HG03196 (cell line): ENCODE measurements around the gene PHF2.

Experiments used
- ATAC-seq: cut with Tn5 transposase; IDR thresholded peaks from one replicate; pipeline ENCODE4 v1.9.1; 2021; ENCODE audit not compliant: unreplicated experiment

The PHF2 gene

DNA sequence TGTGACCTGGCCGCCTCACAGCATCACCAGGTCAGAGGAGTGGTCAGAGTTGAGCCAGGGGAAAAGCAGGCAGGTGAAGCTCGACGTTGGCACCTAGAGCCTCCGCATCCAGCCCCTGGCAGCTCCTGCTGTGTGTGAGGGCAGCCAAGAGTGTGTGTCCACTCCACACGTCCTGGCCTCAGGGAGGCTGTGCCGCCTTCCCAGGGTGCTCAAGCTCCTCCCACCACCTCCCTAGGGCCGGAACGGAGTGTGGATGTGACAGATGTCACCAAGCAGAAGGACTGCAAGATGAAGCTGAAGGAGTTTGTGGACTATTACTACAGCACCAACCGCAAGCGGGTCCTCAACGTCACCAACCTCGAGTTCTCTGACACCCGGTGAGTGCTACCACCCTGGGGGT, 72.5 kb downstream of the PHF2 start:
- no peak for ATAC-seq

DNA sequence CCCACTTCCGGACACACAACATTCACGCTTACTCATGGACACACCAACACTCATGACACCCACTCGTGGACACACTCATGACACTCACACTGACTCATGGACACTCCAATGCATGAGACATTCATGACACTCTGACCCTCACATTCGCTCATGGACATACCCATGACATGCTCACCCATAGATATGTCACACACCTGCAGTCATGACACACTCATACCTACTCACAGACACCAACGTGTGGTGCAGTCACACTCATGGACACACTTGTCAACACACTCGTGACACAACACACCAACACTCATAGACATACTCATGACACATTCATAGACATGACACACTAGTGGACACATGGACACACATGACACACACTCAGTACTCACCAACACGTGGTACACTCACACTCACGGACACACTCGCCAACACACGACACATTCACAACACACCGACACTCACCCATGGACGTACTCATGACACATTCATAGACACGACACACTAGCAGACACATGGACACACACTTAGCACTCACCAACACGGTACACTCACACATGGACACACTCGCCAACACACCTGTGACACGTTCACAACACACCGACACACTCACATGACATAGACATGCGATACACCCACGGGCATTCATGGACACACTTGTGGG, 73.4 kb downstream of the PHF2 start:
- no peak for ATAC-seq

DNA sequence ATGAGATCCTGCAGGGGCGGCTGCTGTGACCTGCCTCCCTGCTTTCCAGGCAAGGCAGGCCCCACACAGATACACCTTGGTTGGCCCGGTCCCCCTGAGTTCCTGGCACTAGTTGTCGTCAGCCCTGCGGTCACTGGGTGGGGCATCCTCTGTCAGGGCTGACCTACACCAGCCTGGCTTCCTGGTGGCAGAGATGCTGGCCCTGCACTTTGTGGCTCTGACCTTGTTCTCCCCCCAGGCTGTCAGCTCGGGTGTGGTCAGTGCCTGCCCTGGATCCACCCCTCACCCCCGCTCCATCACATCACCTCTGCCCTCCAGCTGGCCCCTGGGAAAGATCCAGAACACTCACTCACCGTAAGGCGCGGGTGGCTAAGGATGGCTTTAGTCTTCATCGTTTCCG, 74.1 kb downstream of the PHF2 start:
- no peak for ATAC-seq

DNA sequence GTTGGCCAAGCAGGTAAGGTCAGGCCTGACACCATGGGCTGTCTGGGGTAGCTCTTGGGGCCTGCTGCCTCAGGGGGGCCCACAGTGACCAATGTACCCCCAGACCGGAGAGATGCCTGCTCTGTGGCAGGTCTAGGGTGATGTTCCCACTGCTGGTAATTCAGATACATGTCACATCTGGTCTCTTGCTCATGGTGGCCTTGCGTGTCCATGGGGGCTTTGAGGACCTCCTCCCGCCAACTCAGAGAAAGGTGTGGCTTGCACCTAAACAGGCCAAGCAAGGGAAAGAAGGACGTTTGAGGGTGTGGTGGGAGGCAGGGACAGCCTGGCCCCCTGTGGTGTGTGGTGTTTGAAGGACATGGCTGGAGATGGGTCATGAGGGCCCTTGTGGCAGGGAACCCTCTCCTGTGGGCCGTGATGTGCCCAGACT, 75.2 kb downstream of the PHF2 start:
- ATAC-seq: no peak

DNA sequence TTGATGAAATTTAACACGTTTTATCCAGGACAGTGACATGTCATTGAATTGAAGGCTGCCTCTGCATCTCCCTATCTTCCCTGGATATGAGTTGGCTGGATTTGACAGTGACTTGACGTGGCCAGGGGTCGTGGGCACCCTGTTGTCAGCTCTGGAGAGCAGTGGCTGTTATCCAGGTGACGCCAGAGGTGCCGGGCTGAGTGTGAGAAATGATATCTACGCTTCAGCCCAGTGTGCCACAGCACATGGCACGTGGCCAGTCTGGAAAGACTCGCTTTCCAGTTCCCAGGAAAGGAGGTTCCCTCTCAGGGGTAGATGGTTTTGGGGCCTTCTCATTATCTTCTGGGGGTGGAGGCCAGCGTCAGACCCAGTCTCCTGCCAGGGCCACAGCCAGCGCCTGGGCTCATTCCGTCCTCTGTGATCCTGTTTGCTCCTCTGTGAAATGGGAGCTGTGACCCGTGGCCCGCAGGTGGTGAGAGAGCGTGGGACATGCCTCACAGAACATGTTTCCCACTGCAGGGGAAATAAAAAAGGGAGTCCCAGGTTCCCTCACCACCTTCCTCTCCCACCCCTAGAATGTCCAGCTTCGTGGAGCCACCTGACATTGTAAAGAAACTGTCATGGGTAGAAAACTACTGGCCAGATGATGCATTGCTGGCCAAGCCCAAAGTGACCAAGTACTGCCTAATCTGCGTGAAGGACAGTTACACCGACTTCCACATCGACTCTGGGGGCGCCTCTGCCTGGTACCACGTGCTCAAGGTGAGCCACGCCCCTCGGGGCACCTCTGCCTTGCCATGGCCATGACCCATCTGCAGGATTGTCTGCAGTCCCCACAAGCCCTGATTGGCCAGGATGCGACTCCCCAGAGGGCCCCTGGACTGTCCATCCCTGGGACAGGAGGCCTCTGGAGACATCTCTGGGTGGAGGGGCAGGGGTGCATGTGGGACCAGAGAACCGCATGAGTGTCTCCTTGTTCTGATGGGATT, 76.5 kb downstream of the PHF2 start:
- ATAC-seq: no peak

DNA sequence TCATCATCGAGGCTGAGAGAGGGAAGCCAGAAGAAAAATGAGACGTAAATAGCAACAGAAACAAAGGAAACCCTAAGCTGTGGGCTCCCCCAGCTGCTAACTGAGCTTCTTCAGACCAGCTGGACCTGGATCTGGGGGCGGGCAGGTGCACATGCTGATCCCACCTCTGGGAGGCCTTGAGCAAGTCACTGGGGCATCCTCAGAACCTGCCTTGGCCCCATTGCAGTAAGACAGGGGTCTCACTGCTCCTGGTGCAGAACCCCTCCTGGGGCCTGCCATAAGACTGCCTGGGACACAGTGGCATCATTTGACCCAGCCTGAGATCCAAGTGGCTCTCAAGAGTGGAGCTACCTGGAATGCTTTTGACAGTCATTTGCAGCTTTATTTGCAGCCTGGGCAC, 77.4 kb downstream of the PHF2 start:
- no peak for ATAC-seq

DNA sequence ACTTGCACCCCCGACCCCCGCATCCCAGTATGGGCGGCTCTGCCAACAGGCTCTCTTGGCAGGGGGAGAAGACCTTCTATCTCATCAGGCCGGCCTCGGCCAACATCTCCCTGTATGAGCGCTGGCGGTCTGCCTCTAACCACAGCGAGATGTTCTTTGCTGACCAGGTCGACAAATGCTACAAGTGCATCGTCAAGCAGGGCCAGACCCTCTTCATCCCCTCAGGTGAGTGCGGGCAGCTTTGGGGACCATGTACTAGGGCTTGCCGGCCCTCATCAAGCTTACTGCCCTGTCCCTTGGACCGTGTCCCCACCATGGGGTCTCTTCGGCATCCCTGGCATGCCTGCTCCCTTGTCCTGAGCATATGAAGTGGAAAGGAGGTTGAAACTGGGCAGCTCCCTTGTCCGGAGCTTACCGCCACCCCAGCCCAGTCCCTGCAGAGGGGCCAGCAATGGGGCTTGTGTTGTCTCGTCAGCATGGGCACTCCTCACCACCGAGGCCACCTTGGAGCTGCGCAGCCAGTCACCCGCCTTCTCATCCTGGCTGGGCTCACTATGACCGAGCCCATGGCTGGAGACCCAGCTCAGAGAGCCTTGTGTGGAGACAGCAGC, 78.1 kb downstream of the PHF2 start:
- no peak for ATAC-seq

DNA sequence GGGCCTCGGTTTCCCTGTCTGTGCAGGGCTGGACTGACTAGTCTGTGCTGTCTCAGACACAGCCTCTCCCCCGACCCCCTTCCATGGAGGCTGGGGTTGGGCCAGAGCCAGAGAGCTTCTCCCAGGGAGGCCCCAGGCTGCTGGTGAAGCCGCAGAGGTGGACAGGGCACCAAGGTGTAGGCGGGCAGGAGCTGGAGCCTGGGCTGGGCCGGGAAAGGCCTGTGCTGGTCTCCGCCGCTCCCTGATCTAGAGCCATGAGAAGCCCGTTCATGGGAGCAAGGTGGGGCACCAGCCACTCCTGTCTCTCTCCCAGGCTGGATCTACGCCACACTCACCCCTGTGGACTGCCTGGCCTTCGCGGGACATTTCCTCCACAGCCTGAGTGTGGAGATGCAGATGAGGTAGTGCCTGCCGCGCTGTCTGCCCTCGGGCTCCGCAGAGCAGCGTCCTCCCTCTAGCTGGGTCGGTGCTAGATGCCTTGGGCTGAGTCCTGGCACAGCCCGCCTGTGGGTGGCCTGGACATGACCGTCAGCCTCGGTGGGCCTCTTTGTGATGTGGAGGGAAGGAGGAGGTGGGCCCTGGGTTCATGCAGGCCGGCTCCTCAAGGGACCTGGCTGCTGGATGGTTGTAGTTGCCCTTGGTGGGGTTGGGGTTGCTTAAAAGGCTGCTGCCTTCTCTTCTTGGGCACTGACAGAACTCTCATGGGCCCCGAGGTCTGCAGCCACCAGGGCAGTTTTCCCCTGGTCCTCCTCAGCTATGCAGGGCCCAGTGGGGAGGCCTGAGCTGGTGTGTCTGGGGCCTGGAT, 79.4 kb downstream of the PHF2 start:
- no peak for ATAC-seq

DNA sequence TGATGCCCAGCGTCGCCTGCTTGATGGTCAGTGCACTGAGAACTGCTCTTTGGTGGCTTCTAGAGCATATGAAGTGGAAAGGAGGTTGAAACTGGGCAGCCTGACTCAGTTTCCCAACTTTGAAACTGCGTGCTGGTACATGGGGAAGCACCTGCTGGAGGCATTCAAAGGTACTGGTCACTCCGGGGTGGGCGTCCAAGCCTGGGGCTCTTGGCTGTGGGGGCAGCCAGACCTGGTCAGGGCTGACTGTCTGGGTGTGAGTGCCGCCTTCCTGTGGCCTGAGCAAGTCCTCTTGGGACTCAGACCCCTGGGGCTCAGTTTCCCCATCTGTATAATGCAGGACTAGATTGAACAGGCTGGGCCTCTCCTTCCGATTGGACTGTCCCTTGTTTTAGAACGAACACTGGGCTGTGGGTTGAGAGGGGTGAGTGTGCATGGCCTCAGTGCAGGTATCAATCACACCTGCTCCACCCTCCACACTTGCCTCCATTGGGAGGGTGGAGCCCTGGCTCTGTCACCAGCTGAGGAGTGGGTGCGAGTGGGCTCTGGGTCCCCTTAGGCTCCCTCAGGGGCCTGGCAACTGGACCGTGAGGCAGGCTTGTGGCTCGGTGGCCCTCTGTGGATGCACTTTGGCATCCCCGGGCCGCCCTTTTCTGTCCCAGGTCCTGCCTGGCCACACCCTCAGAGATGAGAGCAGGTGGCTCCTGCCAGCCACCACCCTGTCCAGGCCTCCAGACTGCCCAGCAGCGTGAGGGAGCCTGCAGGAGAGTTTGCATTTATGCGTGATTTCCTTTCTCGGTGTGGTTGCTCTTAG, 80.2 kb downstream of the PHF2 start:
- ATAC-seq: no peak

DNA sequence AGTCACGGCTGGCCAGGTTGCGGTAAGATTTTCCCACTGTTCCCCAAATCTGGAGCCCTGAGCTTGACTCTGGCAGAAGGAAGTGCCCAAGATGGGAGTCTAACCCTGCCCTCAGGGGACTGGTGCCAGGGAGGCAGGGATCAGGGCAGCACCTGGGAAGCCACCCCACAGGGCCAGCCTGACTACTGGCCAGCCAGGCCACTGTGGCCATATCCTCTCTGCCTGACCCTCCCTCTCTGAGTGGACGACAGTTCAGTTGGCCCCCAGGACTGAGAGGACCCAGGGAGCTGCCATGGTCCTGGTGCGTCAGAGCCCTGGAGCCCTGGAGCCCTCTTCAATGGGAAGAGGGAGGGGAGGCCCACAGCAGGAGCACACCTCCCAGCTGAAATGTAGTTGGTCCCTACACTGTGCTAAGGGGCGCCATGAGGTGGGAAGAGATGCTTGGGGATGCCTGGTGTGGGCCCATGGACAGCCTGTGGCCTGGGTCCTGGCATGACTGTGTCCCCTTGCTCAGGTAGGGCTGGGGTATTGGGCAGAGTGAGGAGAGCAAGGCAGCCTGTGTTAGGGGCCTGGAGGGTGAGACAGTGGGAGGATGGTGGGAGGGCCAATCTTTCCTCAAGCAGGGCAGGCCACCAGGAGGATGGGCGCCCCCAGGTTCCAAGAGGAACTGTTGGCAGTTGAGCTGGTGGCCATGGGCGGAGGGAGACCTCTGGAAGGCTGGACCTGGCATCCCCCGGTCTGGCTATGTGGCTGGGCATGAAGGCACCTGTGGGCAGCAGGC, 81.1 kb downstream of the PHF2 start:
- no peak for ATAC-seq

DNA sequence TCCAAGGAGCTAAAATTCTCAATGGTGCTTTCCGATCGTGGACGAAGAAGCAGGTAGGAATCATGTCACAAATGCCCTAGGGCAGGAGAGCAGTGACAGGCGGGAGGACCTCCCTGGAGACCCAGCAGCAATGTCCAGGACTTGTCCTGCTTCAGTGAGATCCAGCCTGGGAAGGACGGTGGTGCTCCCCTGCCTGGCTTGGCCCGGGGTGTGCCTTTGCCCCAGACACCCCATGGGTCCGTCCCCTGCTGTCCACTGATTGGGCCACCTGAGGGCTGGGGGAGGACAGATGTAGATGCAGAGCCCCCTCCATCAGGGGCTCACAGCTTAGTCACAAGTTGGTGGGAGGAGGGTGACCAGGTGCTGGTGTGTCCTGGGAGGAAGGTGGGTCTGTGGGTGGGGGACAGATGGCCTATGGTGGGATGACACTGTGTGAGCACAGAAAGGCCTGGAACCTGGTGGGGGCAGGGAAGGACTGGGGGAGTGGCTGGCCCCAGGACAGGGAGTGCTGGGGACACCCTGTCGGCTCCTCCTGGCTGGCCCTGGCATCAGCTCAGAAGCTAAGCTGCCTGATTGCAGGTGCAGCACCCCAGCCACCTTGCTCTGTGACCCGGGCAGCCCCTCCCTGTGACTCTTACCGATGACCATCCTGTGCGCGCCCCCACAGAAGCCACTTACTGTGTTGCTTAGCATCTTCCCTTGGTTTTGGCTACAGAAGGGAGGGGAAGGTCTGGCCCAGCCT, 82.0 kb downstream of the PHF2 start:
- ATAC-seq: no peak

DNA sequence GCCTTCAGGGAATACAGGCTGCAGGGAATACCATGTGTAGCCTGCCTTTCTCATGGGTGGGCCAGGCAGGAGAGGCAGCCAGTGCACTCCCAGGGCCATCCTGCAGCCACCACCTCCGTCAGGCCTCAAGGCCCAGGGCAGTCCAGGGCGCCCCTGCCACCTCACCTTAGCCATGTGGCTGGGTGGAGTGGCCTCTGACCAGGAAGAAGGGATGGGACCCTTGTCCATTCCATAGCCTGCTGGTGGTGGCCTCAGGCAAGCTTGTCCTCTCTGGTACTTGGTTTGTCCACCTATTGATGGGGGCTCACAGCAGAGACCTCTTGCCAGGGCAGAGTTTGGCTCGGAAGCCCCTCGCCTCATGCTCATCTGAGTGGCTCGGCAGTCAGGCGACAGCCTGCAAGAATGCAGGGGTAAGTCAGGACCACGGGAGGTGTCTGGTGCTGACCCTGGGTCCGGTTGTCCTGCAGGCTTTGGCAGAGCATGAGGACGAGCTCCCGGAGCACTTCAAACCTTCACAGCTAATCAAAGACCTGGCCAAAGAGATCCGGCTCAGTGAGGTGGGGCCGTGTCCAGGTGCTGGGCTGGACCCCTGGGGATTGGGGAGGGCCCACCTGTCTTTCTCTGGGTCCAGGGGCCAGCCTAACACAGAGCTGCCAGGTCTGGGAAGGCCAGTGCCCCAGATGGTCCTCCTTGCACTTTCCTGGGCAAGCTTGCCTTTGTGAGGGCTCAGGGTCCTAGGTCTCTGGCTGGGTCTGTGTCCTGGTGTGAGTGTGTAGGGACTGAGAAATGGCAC, 82.9 kb downstream of the PHF2 start:
- no peak for ATAC-seq

DNA sequence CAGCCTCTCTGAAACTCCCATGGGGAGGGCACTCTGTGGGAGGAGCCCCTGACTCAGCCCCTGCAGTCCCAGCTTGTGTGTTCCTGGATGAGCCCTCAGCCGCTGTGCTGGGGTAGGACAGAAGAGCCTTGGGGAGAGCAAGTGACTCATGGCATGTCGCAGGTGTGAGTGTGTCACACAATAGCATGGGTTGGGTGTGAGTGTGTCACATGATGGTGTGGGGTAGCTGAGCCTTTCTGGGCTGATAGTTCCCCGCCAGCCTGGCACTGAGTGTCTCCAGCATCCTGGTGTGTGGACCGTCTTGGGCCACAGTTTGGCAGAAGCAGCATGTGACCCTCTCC, 83.4 kb downstream of the PHF2 start:
- no peak for ATAC-seq

DNA sequence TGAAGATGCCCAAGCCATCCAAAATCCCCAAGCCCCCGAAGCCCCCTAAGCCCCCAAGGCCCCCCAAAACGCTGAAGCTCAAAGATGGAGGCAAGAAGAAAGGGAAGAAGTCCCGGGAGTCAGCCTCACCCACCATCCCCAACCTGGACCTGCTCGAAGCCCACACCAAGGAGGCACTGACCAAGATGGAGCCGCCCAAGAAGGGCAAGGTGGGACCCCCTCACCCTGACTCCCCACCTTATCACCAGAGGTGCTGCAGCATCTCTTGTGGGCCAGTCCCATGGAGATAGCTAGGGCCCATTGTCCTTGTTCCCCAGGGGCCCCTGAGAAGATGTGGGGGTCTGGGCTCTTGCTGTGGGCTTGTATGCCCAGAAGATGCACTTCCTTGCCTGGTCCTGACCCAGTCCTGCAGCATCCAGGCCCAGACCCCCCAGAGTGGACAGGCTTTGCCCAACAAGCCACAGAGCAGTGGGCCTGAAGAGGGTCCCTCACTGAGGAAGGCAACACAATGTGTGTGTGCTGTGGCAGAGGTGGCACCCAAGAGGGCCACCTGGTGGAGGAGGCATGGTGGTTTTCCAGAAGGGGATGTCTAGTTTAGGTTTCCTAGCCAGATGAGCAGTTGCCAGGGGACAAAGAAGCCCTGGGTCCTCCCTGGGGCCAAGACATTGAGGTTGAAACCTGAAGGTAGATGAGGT, 84.1 kb downstream of the PHF2 start:
- ATAC-seq: no peak

DNA sequence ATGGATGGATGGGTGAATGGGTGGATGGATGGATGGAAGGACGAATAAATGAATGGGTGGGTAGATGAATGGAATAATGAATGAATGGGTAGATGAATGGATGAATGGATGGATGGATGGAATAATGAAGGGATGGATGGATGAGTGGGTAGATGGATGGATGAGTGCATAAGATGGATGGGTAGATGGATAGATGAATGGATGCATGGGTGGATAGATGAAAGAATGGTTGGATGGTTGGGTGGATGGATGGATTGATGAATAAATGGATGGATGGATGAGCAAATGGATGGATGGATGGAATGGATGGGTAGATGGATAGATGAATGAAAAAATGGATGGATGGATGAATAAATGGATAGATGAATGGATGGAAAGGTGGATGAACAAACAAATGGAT, 85.2 kb downstream of the PHF2 start:
- no peak for ATAC-seq

DNA sequence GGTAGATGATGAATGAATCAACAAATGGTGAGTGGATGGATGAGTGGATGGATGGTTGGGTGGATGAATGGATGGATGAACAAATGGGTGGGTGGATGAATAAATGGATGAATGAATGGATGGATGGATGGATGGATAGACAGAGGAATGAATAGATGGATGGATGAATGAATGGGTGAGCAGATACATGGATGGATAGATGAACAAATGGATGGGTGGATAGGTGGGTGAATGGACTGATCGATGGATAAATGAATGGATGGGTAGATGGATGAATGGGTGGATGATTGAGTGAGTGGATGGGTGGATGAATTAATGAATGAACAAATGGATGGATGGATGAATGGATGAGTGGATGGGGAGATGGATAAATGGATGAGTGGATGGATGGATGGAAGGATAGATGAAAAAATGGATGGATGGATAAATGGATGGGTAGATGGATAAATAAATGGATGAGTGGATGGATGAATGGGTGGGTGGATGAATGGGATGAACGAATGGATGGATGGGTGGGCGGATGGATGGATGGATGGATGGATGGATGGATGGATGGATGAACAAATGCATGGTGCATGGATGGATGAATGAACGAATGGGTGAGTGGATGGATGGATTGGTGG, 85.7 kb downstream of the PHF2 start:
- no peak for ATAC-seq

DNA sequence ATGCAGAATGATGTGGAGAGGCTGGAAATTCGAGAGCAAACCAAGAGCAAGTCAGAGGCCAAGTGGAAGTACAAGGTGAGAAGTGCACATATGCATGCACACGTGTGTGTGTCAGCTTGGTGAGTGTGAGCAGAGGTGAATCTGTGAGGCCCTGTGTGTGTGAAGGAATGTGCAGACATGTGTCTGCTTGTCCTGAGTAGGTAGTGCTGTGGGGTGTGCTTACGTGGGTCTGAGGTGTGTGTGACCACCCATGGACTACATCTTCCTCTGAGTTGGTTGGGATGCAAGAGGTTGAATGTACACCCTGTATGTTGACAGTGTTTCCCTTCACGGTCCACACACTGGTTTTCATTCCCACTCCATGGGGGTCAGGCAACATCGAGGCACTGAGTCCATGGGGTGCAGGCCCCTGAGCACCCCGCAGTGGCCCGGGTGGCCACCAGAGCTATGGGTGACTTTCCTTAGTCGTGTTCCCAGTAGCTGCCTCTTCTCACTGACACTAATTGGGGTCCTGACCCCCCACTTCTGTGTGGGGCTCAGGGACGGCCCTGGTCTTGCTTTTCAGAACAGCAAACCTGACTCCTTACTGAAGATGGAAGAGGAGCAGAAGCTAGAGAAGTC, 86.7 kb downstream of the PHF2 start:
- ATAC-seq: no peak
